GM11168 (cell line): ENCODE measurements around the gene RING1.
"Not testable (repeated sequence)": the region's sequence is repeated elsewhere in the genome, so short reads cannot be mapped to it uniquely, and the experiment has no call there.

ENCODE experiments used
- in situ Hi-C: fragments of 300-500 bp; cut with MboI; formaldehyde crosslinking; loops from one replicate; pipeline ENCODE4 v1.12.0; 2022; ENCODE audit warnings: low sequenced_read_pairs; ENCODE audit not compliant: unreplicated experiment

RING1 gene

GRCh38 chr6:33204165-33204414 is 4.2 kb upstream of the RING1 start:
- in situ Hi-C loops: no loop called here

GRCh38 chr6:33204415-33205190 is 3.7 kb upstream of the RING1 start, which contains the start of gene HSD17B8:
TSS of gene HSD17B8 (plus strand) at chr6:33204655. CDS start at chr6:33204669, 14 bp downstream.
- in situ Hi-C loops: no loop called here

- in situ Hi-C loops: no loop called here
Measured at GRCh38 chr6:33205191-33206026, 2.9 kb upstream of the RING1 start.

- in situ Hi-C loops: no loop called here
Measured at GRCh38 chr6:33206027-33206863, 2.1 kb upstream of the RING1 start.

GRCh38 chr6:33206864-33207551 is 1.3 kb upstream of the RING1 start:
- in situ Hi-C loops: no loop called here

GRCh38 chr6:33207552-33208090 is 679 bp upstream of the RING1 start:
- in situ Hi-C loops: no loop called here

- in situ Hi-C loops: no loop called here
Measured at GRCh38 chr6:33209856-33210255, 1.6 kb downstream of the RING1 start.

- in situ Hi-C loops: no loop called here
Measured at GRCh38 chr6:33211136-33211535, 2.8 kb downstream of the RING1 start.

- in situ Hi-C loops: no loop called here
Measured at GRCh38 chr6:33211666-33212422, 3.5 kb downstream of the RING1 start.

- in situ Hi-C loops: no loop called here
Measured at GRCh38 chr6:33212857-33213165, 4.5 kb downstream of the RING1 start.

- in situ Hi-C loops: no loop called here
Measured at GRCh38 chr6:33213166-33213988, 5.1 kb downstream of the RING1 start.

GRCh38 chr6:33213989-33214335 is 5.7 kb downstream of the RING1 start:
- in situ Hi-C loops: no loop called here

- in situ Hi-C loops: no loop called here
Measured at GRCh38 chr6:33215271-33216116, 7.2 kb downstream of the RING1 start.

GRCh38 chr6:33216117-33216649 is 7.9 kb downstream of the RING1 start:
- in situ Hi-C loops: no loop called here

- in situ Hi-C loops: no loop called here
Measured at GRCh38 chr6:33217246-33217645, 8.9 kb downstream of the RING1 start.

- in situ Hi-C loops: no loop called here
Measured at GRCh38 chr6:33217681-33218080, 9.4 kb downstream of the RING1 start.

- in situ Hi-C loops: not testable (repeated sequence)
Measured at GRCh38 chr6:33226503-33227120, 18.3 kb downstream of the RING1 start.
